GM19239 (cell line): Measurements from ENCODE around the gene SLC7A4.
"Not testable (repeated sequence)": the region's sequence is repeated elsewhere in the genome, so short reads cannot be mapped to it uniquely, and the experiment has no call there.

Experiments used
- DNase-seq: peaks from one replicate; pipeline ENCODE4 v3.0.0; 2011; ENCODE audit warnings: low spot score; ENCODE audit not compliant: insufficient read length
- FAIRE-seq: peaks from 2 replicates; lab custom pipeline; 2011; peaks lifted over from hg19 to GRCh38; lab: Jason Lieb, UNC

The SLC7A4 gene

GRCh38 chr22:21043860-21044535 is 11.6 kb upstream of the SLC7A4 start:
- DNase-seq: no peak
- no peak for FAIRE-seq

DNA sequence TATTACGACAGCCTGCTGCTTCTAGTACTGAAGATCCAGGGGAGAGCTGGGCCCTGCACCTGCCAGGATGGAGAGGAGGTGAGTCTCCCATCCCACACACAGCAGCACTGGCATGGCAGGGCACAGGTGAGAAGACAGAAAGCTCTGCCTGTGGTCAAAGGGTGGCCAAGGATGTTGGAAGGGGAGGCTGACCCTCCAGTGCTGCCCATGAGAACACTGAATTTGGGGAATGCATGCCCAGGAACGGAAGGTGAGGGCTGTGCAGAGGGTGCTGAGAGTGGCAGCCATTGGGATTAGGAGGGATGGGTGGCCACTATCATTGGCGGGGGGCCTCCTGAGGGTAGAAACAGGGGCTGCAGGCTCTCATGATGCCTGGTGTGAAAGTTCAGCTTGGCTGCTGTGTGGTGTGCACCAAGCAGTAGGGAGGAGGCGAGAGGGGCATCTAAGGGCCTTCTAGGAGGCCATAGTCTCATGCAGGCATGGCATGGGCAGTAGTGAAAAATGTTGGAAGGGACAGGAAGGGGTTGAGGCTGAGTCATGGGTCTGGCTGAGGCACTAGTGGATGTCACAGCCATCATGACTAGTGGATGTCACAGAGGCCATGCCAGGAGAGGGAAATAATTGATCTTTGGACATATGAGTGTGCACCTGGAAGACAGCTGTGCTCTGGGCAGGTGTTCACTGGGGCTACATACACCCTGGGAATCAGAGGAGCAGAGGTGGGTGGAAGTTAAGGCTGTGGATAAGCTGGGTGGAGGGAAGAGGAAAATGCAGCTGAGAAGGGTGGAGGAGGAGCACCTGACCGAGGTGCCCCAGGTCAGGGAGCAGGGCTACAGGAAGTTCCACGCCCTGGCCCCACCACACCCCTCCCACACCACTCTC is 10.9 kb upstream of the SLC7A4 start:
- no peak for DNase-seq

DNA sequence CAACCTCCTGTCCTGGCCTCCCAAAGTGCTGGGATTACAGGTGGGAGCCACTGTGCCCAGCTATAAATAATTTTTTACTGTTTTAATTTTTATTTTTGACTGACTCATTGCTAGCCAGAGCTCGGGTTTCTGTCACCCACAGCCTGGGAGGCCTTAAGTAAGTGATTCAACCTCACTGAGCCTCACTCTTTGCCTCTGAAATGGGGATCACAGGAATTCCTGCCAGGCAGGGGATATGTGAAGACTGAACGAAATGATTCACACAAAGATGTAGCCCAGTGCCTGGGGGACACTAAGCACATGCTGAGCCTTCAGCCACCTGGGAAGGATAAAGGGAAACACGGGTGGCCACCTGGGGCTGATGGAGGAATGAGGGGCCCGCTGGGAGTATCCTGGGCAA is 9.6 kb upstream of the SLC7A4 start:
- FAIRE-seq: no peak

More for the DNA sequence above, 10.9 kb upstream of the SLC7A4 start:
- no peak for FAIRE-seq

GRCh38 chr22:21039158-21039557 is 6.8 kb upstream of the SLC7A4 start:
- not testable (repeated sequence) for FAIRE-seq, DNase-seq

More for the DNA sequence above, 9.6 kb upstream of the SLC7A4 start:
- DNase-seq: no peak

DNA sequence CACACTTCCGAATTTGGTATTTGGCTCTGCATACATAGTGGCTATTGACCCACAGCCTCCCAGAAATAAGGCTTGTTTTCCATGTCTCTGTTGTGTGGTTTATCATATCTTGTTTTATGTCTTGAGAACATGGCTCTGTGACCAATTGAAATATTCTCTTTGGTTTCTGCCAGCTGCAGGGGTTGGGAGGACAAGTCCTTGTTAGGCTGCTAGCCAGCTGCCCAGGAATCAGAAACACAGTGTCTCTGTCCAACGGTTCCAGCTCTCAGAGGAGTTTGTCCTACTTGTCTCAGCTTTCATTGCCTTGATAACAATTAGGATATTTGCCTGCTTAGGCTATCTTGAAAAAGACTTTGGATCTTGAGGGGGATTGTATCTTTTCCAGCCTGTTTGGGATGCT is 6.0 kb upstream of the SLC7A4 start:
- FAIRE-seq (no peak), DNase-seq (no peak)

DNA sequence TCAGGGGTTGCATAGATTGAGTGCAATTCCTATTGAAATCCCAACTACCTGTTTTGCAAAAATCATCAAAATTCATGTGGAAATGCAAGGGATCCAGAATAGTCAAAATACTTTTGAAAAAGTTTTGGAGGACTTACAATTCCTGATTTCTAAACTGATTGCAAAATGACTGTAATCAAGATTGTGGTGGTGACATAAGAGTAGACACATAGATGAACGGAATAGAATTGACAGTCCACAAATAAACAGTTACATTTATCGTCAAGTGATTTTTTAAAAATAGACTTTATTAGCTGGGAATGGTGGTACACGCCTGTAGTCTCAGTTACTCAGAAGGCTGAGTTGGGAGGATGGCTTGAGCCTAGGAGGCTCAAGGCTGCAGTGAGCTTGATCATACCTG is 2.6 kb upstream of the SLC7A4 start:
- FAIRE-seq (no peak), DNase-seq (no peak)

GRCh38 chr22:21033895-21034294 is 1.5 kb upstream of the SLC7A4 start:
- FAIRE-seq: no peak
- no peak for DNase-seq

- DNase-seq: no peak
- no peak for FAIRE-seq
Measured at GRCh38 chr22:21032868-21033688, 717 bp upstream of the SLC7A4 start.

- no peak for DNase-seq
- FAIRE-seq: no peak
Measured at GRCh38 chr22:21031545-21032036, 770 bp downstream of the SLC7A4 start.

DNA sequence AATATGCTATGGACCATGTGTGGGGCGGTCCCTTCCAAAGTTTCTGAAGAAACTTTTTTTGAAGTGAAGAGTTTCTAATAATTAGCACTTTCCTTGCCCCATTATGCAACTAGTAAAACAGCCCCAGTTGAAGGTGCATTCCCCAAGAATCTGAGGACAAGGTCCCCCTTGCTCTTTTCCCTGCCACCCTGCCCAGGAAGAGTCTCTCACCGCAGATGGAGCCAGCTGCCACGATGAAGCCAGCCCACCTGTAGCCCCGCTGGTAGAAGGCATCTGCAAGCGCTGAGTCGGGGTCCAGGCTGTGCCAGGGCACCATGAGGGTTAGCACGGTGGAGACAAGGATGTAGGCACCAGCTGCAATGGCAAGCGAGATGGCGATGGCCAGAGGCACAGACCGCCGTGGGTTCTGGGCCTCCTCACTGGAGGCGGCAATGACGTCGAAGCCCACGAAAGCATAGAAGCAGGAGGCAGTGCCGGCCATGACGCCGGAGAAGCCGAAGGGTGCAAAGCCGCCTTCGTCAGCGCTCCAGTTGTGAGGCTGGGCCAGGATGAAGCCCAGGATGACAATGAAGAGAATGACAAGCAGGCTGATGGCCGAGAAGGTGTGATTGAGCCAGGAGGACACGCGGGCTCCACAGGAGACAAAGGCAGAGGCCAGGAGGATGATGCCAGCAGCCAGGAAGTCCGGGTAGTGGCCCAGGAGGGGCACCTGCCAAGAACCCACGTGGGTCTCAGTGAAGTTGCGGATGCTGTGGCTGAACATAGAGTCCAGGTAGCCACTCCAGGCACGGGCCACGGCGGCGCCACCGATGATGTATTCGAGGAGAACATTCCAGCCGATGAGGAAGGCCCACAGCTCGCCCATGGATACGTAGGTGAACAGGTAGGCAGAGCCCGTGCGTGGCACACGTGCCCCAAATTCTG is 1.5 kb downstream of the SLC7A4 start:
- no peak for DNase-seq
- no peak for FAIRE-seq

- DNase-seq (no peak), FAIRE-seq (no peak)
Measured at GRCh38 chr22:21030032-21030431, 2.3 kb downstream of the SLC7A4 start.

DNA sequence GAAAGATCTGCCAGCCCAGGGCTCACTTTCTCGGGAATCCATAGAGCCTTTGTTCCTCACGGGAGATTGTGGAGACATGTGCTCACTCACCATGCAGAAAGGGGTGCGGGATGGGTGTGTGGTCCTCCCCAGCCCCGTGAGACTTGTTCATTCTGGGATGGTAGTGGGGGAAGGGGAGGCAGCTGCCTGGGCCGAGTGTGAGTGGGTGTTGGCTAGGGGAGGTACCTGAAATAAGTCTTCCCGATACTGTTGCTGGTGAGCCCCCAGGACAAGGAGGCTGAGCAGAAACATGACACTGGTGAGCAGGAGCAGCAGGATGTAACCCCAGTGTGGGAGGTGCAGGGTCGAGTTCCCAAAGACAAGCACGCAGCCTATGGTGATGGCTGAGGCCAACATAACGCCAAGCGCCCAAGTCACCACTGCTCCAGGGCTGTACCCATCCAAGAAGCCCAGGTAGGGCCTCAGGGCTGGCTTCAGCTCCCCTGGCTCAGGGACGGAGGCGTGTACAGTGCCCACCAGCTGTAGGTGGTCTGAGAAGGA is 2.8 kb downstream of the SLC7A4 start:
- no peak for FAIRE-seq

DNA sequence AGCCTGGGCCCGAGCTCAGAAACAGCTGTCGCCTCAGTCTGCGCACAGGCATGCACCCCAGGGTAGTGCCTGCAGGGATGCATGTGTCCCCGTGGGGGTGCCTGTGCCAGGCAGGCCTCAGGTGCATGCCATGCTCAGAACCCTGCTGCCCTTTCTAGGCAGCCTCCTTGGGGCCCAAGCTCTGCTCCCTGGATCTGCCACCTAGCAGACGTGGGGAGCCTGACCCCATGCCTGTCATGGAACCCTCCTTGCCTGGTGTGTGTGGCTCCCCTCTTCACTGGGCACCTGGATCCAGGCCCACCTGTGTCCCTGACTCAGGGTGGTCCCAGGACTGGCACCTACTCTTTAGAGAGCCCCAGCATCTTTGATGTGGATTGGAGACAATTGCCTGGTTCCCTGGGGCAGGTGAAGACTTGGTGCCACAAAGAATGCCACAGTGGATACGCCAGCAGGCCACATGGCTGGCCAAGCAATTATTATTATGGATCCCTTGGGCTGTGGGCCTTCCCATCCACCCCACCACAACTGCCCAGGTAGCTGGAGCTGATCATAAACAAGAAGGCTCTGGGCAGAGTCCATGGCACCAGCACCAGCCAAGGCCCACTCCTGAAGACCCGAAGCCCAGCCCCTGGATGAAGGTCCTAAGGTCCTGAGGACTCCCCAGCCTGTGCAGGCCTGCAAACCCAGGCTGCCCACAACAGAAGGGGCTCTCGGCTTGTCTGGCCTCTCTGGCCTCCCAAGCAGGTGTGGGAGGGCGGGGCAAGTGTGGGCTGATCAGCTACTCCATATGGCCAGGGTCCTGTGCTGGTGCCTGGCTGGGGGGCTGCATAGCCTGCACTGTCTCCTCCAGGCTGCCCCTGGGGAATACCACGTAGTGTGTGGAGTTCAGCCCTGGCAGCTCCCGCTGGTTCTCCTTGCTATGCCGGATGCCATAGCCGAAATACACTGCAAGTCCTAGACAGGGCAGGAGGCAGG is 3.8 kb downstream of the SLC7A4 start:
- no peak for DNase-seq
- FAIRE-seq: no peak

More for the DNA sequence above, 2.8 kb downstream of the SLC7A4 start:
- no peak for DNase-seq

- FAIRE-seq: no peak
Measured at GRCh38 chr22:21026783-21027692, 5.3 kb downstream of the SLC7A4 start.

DNA sequence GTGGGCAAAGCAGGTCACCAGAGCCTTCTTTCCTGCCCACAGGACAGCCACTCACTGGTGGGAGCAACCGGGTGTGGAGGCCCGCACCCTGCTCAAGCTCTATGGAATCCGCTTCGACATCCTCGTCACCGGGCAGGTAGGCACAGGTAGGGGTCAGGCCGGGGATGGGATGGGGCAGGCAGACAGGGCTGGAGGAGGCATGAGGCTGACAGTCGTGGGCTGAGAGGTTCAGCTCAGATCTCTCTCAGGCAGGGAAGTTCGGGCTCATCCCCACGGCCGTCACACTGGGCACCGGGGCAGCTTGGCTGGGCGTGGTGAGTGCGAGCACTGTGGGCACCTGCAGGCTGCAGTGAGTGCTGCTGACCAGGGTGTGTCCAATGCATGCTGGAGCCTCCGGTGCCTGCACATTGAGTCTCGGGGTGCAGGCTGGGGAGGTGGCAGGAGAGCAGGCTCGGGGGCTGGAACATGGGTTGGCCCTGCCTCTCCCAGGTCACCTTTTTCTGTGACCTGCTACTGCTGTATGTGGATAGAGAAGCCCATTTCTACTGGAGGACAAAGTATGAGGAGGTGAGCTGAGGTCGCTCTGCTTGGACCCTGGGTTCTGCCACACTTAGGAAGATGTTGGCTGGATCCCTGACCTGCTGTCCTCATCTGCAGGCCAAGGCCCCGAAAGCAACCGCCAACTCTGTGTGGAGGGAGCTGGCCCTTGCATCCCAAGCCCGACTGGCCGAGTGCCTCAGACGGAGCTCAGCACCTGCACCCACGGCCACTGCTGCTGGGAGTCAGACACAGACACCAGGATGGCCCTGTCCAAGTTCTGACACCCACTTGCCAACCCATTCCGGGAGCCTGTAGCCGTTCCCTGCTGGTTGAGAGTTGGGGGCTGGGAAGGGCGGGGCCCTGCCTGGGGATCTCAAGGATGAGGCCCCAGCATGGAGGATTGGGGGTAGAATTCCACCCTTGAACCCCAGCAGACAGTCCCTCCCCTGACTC is 6.3 kb downstream of the SLC7A4 start:
- DNase-seq (no peak), FAIRE-seq (no peak)

More at GRCh38 chr22:21026783-21027692, 5.3 kb downstream of the SLC7A4 start:
- no peak for DNase-seq

DNA sequence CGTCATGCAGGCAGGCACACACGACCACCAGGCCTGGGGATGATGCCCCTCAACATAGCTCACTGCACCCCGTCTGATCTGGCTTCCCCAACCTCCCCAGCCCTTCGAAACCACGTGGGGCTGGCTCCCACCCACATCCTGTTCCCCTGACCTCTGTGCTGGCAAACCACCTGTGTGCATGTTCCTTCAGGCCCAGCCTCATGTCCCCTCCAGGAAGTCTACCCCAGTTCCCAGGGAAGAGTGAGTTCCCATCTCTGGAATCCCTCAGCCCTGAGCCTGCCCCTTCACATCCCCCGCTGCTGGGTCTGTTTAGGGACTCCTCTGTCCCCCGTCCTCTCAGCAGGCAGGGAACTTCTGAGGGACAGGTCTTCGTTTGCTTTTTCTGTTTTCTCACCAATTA is 7.1 kb downstream of the SLC7A4 start:
- no peak for FAIRE-seq

More for the DNA sequence above, 7.1 kb downstream of the SLC7A4 start:
- DNase-seq: no peak
